H1 (cell line): ENCODE data around the gene MSH2. TPM values are rescaled to one million over a fixed set of nuclear protein-coding genes. Genes with fewer than 3 reads are reported as not detected.
A peak's percentile ranks its signal among the peaks of the same experiment; 100 is the strongest.

Experiments used
- CTCF ChIA-PET: fragments of 300-600 bp; sonication (Branson Sonifier 250); formaldehyde crosslinking; loops from one replicate; lab custom pipeline; 2021; ENCODE audit not compliant: partially characterized antibody; lab: Charles Lee
- POLR2A ChIA-PET: fragments of 300-600 bp; sonication (Branson Sonifier 250); formaldehyde crosslinking; loops from one replicate; lab custom pipeline; 2021; ENCODE audit warnings: inconsistent platforms; ENCODE audit not compliant: partially characterized antibody; lab: Charles Lee
- DNase-seq, 2 experiments: peaks; one replicate each; pipeline versions ENCODE4 v3.0.0 to v3.0.0-alpha.2; 2010 to 2022; ENCODE audit warnings: low spot score in 2 of 2, low read depth in 1 of 2, mixed read lengths in 1 of 2
- FAIRE-seq: peaks from 2 replicates; lab custom pipeline; 2011; peaks lifted over from hg19 to GRCh38; lab: Jason Lieb, UNC
- H2AFZ ChIP-seq: 2 replicates; pipeline ENCODE4 v1.8.1; 2012; ENCODE audit warnings: low read length, inconsistent platforms
- H2AK5ac ChIP-seq: 2 replicates; pipeline ENCODE4 v1.6.1; 2013; ENCODE audit warnings: low read depth, low read length
- H2BK120ac ChIP-seq: replicated peaks from 2 replicates; pipeline ENCODE3; 2013; ENCODE audit warnings: low read depth, low read length, inconsistent platforms
- H2BK12ac ChIP-seq: 2 replicates; pipeline ENCODE4 v1.6.1; 2013; ENCODE audit warnings: low read depth, low read length
- H2BK15ac ChIP-seq: 2 replicates; pipeline ENCODE4 v1.6.1; 2013; ENCODE audit warnings: low read length
- H2BK20ac ChIP-seq: 2 replicates; pipeline ENCODE4 v1.6.1; 2013; ENCODE audit warnings: low read length
- H2BK5ac ChIP-seq: 2 replicates; pipeline ENCODE4 v1.6.1; 2013; ENCODE audit warnings: low read depth, low read length
- H3K14ac ChIP-seq: 2 replicates; pipeline ENCODE4 v1.6.1; 2013; ENCODE audit warnings: inconsistent platforms; ENCODE audit not compliant: insufficient read length
- H3K18ac ChIP-seq: 2 replicates; pipeline ENCODE4 v1.6.1; 2013; ENCODE audit warnings: low read length; ENCODE audit errors: extremely low read depth
- H3K23ac ChIP-seq: 2 replicates; pipeline ENCODE4 v1.6.1; 2013; ENCODE audit warnings: inconsistent platforms; ENCODE audit not compliant: insufficient read length
- H3K23me2 ChIP-seq: 2 replicates; pipeline ENCODE4 v1.6.1; 2013; ENCODE audit warnings: low read depth, low read length
- H3K27ac ChIP-seq: 2 replicates; pipeline ENCODE4 v1.6.1; 2011; ENCODE audit warnings: low read depth, low read length, inconsistent platforms
- H3K27me3 ChIP-seq, 4 experiments: replicated peaks in 1 of 4; 1 replicate in 1 of 4; 2 replicates in 3 of 4; pipeline versions ENCODE4 v1.6.1 to v1.8.1; 2011 to 2013; ENCODE audit warnings: low read length in 3 of 4, mild to moderate bottlenecking in 3 of 4, inconsistent platforms in 2 of 4, mixed read lengths in 2 of 4, moderate library complexity in 1 of 4; ENCODE audit not compliant: control insufficient read depth in 3 of 4, insufficient read depth in 3 of 4; ENCODE audit errors: extremely low read depth in 1 of 4
- H3K36me3 ChIP-seq, 4 experiments: 2 replicates each; pipeline versions ENCODE4 v1.6.1 to v1.8.1; 2011 to 2013; ENCODE audit warnings: mild to moderate bottlenecking in 4 of 4, low read length in 3 of 4, moderate library complexity in 2 of 4, control low read depth in 1 of 4, inconsistent platforms in 1 of 4; ENCODE audit not compliant: insufficient read depth in 4 of 4, control insufficient read depth in 2 of 4
- H3K4ac ChIP-seq: replicated peaks from 2 replicates; pipeline ENCODE3; 2013; ENCODE audit warnings: low read length, low read depth, mixed read lengths, inconsistent platforms; ENCODE audit not compliant: insufficient read length
- H3K4me1 ChIP-seq, 4 experiments: replicated peaks in 1 of 4; 1 replicate in 1 of 4; 2 replicates in 3 of 4; pipeline versions ENCODE4 v1.6.1 to v1.8.1; 2011 to 2013; ENCODE audit warnings: low read length in 3 of 4, inconsistent platforms in 2 of 4, mixed read lengths in 1 of 4; ENCODE audit not compliant: insufficient read depth in 4 of 4, control insufficient read depth in 3 of 4
- H3K4me2 ChIP-seq, 2 experiments: 2 replicates each; pipeline versions ENCODE4 v1.6.1 to v1.8.1; 2011 to 2013; ENCODE audit warnings: low read depth in 2 of 2, low read length in 2 of 2, control low read depth in 1 of 2, inconsistent platforms in 1 of 2, mild to moderate bottlenecking in 1 of 2; ENCODE audit not compliant: insufficient read depth in 1 of 2
- H3K4me3 ChIP-seq, 4 experiments: fragments of 200-600, 300-600 bp in 1 of 4; sonication (generic), shearing (Covaris generic), sonication (Bioruptor Twin) in 1 of 4; 2 replicates each; pipeline versions ENCODE4 v1.5.1 to v1.8.1; 2011 to 2016; ENCODE audit warnings: low read length in 4 of 4, low read depth in 3 of 4, control low read depth in 2 of 4, inconsistent platforms in 2 of 4, mild to moderate bottlenecking in 2 of 4, mixed read lengths in 1 of 4, moderate library complexity in 1 of 4; ENCODE audit not compliant: insufficient read depth in 2 of 4; ENCODE audit errors: extremely low read depth in 1 of 4
- H3K56ac ChIP-seq: replicated peaks from 2 replicates; pipeline ENCODE3; 2013; ENCODE audit warnings: low read depth, mild to moderate bottlenecking, mixed read lengths, low read length, inconsistent platforms; ENCODE audit not compliant: insufficient read length
- H3K79me1 ChIP-seq: 2 replicates; pipeline ENCODE4 v1.6.1; 2013; ENCODE audit warnings: low read depth, low read length, control low read depth
- H3K79me2 ChIP-seq, 2 experiments: 2 replicates each; pipeline versions ENCODE4 v1.6.1 to v1.8.1; 2012 to 2013; ENCODE audit warnings: low read length in 2 of 2, mild to moderate bottlenecking in 2 of 2, inconsistent platforms in 1 of 2; ENCODE audit not compliant: insufficient read depth in 2 of 2, control insufficient read depth in 1 of 2
- H3K9ac ChIP-seq, 4 experiments: replicated peaks in 1 of 4; 1 replicate in 1 of 4; 2 replicates in 3 of 4; pipeline versions ENCODE4 v1.6.1 to v1.8.1; 2011 to 2013; ENCODE audit warnings: low read depth in 3 of 4, low read length in 3 of 4, control low read depth in 2 of 4, mild to moderate bottlenecking in 2 of 4, moderate library complexity in 2 of 4, inconsistent platforms in 1 of 4; ENCODE audit errors: extremely low read depth in 1 of 4
- H3K9me3 ChIP-seq, 2 experiments: 2 replicates each; pipeline versions ENCODE4 v1.6.1 to v1.8.1; 2012 to 2013; ENCODE audit warnings: mild to moderate bottlenecking in 2 of 2, moderate library complexity in 2 of 2, control low read depth in 1 of 2, inconsistent platforms in 1 of 2, low read depth in 1 of 2, low read length in 1 of 2, mixed read lengths in 1 of 2; ENCODE audit not compliant: insufficient read depth in 2 of 2
- H4K20me1 ChIP-seq, 2 experiments: replicated peaks in 1 of 2; 2 replicates each; pipeline versions ENCODE3 to v1.8.1; 2011 to 2013; ENCODE audit warnings: inconsistent platforms in 2 of 2, low read length in 2 of 2, mild to moderate bottlenecking in 1 of 2; ENCODE audit not compliant: insufficient read depth in 2 of 2, control insufficient read depth in 1 of 2
- H4K5ac ChIP-seq: 2 replicates; pipeline ENCODE4 v1.6.1; 2013; ENCODE audit warnings: low read length, low read depth, mixed read lengths, inconsistent platforms; ENCODE audit not compliant: insufficient read length
- H4K8ac ChIP-seq: 2 replicates; pipeline ENCODE4 v1.8.0; 2013; ENCODE audit warnings: mild to moderate bottlenecking, moderate library complexity, low read length, inconsistent platforms; ENCODE audit not compliant: insufficient read depth; ENCODE audit errors: extremely low read depth
- H4K91ac ChIP-seq: replicated peaks from 2 replicates; pipeline ENCODE3; 2013; ENCODE audit warnings: low read length, mixed read lengths, inconsistent platforms; ENCODE audit not compliant: insufficient read length
- CREB1 ChIP-seq: IDR thresholded peaks from 2 replicates; pipeline ENCODE4 v1.6.1; 2012; ENCODE audit warnings: inconsistent platforms
- GABPA ChIP-seq: IDR thresholded peaks from 2 replicates; pipeline ENCODE4 v1.6.1; 2011; ENCODE audit warnings: mild to moderate bottlenecking, low read length, moderate library complexity, borderline replicate concordance; ENCODE audit not compliant: insufficient read depth
- JUN ChIP-seq: IDR thresholded peaks from 2 replicates; pipeline ENCODE4 v1.6.1; 2011; ENCODE audit warnings: low read depth, mild to moderate bottlenecking, improper control_type of control experiment, low read length
- MAX ChIP-seq: IDR thresholded peaks from 2 replicates; pipeline ENCODE4 v1.6.1; 2012; ENCODE audit warnings: inconsistent platforms
- NRF1 ChIP-seq: IDR thresholded peaks from 2 replicates; pipeline ENCODE4 v1.6.1; 2011; ENCODE audit warnings: mild to moderate bottlenecking, low read depth, low read length, improper control_type of control experiment
- POLR2AphosphoS5 ChIP-seq: IDR thresholded peaks from 2 replicates; pipeline ENCODE4 v1.6.1; 2011; ENCODE audit warnings: low read depth, low read length
- SIX5 ChIP-seq: IDR thresholded peaks from 2 replicates; pipeline ENCODE4 v1.6.1; 2011; ENCODE audit warnings: mild to moderate bottlenecking, low read depth, low read length
- TAF1 ChIP-seq: IDR thresholded peaks from 2 replicates; pipeline ENCODE4 v1.6.1; 2011; ENCODE audit warnings: mild to moderate bottlenecking, low read depth, low read length
- WGBS, 2 experiments: shearing (Covaris generic) in 1 of 2; methylation state at CpG; one replicate each; pipeline versions ENCODE4 v1.1.6 to v1.1.7; 2013 to 2015; ENCODE audit warnings: low lambda C conversion rate in 2 of 2, mixed read lengths in 2 of 2, inconsistent platforms in 1 of 2, low coverage in 1 of 2, missing lambda C conversion rate in 1 of 2; ENCODE audit not compliant: insufficient replicate concordance in 2 of 2, insufficient coverage in 1 of 2, insufficient read length in 1 of 2; ENCODE audit errors: extremely low coverage in 1 of 2, missing lambda C conversion rate in 1 of 2; 5-methylcytosine and 5-hydroxymethylcytosine counted together
- polyA plus RNA-seq, 7 experiments: library from polyadenylated mRNA; depleted of rRNA in 3 of 7; stranded (reverse) in 5 of 7; unstranded in 2 of 7; fragments of >200 nt in 5 of 7; fragments of 200-250 nt in 2 of 7; gene quantifications; 1 replicate in 5 of 7; 2 replicates in 1 of 7; 4 replicates in 1 of 7; pipeline versions ENCODE4 v1.2.1 to v1.2.3, GENCODE V29; 2011 to 2013; ENCODE audit warnings: missing spikeins in 2 of 7, mixed read lengths in 2 of 7
- total RNA-seq: library from RNA; stranded (reverse); fragmentation: NEBNext Ultra II Directional; extraction: Animal tissue kit (Norgen Biotek cat#: 25700); gene quantifications from 2 replicates; pipeline ENCODE4 v1.2.1, GENCODE V29; 2021

Gene MSH2
- total and polyA plus RNA-seq, 2 of the 8 experiments (the other 6 are each of a cell fraction or from before 2014, with no cell fraction given), result 64.1 to 228 TPM

GRCh38 chr2:47354013-47354847, 48.7 kb upstream of the MSH2 start:
- Histone ChIP-seq H2BK12ac (no peak overlapping the region), H2BK15ac (no peak overlapping the region), H3K36me3 (no peaks in the 10 kb centered on the region), H2AK5ac (no peak overlapping the region), H4K20me1 (no peaks in the 10 kb centered on the region), H4K91ac (no peak overlapping the region), H3K23me2 (no peaks in the 10 kb centered on the region), H3K79me2 (no peaks in the 10 kb centered on the region), H3K9ac (no peak overlapping the region), H3K14ac (no peak overlapping the region), H2AFZ (0 out of 2 replicates have a peak overlapping the region, but pooled peaks have one; percentile 7), H4K8ac (no peak overlapping the region), H3K4ac (no peak overlapping the region), H2BK5ac (no peak overlapping the region), H3K18ac (no peak overlapping the region), H4K5ac (no peak overlapping the region), H3K23ac (no peak overlapping the region), H3K56ac (no peak overlapping the region), H2BK120ac (no peak overlapping the region), H3K4me1 (peaks cover 2 to 8% (median 5%) of the 10 kb centered on the region in 4 experiments; a peak in 5 of 7 replicates), H3K27ac (no peak overlapping the region), H3K79me1 (no peaks in the 10 kb centered on the region), H3K9me3 (no peaks in the 10 kb centered on the region), H3K27me3 (no peaks in the 10 kb centered on the region), H3K4me2 (no peak overlapping the region), H3K4me3 (no peak overlapping the region), H2BK20ac (no peak overlapping the region)
- DNase-seq (no peak), FAIRE-seq (no peak)
- 86% methylated on average over 11 of the region's 11 CpGs; no CpG with 5 or more reads in 1 of the 2 experiments for WGBS, 2 experiments
- no peak for TF ChIP-seq POLR2AphosphoS5
- TF ChIP-seq GABPA, result no peak
- no peak for TF ChIP-seq CREB1
- no peak for TF ChIP-seq NRF1
- TF ChIP-seq JUN, result no peak
- TF ChIP-seq SIX5, result no peak
- TF ChIP-seq MAX, result no peak
- no peak for TF ChIP-seq TAF1
- POLR2A ChIA-PET, result interaction anchor here (2.5 kb wide), 1 partner anchor 8 kb away, joined by 14 read pairs; no protein-coding TSS in a partner anchor
- CTCF ChIA-PET, result interaction anchor here (0.6 to 3.1 kb wide), 4 partner anchors 7 to 95 kb away, joined by 3 to 10 read pairs (median 4); no protein-coding TSS in a partner anchor
